Heart left ventricle (tissue), 16 donors: Measurements from ENCODE around the gene SCOC. TPM values are rescaled to one million over a fixed set of nuclear protein-coding genes. Genes with fewer than 3 reads are reported as not detected.

ENCODE experiments used
- ATAC-seq, 4 donors: fragments of 200-7000 bp; cut with Tn5 transposase; one replicate each; pipeline ENCODE4 v1.9.1; 2020 to 2022; ENCODE audit warnings: moderate library complexity in 4 of 4, mild to moderate bottlenecking in 3 of 4, moderate number of reproducible peaks in 1 of 4
- DNase-seq, 5 donors: peaks; one replicate each; pipeline ENCODE4 v3.0.0-alpha.2; 2020
- H3K27ac ChIP-seq, 12 donors: fragments of 200-600 bp; sonication (generic) in 4 of 12; one replicate each; pipeline versions ENCODE4 v1.5.0 to v1.8.0; 2016 to 2022; ENCODE audit warnings: mild to moderate bottlenecking in 2 of 12
- H3K27me3 ChIP-seq, 9 donors: fragments of 200-600 bp; sonication (generic) in 2 of 9; one replicate each; pipeline versions ENCODE4 v1.5.1 to v1.8.0; 2016 to 2022; ENCODE audit warnings: mild to moderate bottlenecking in 3 of 9
- H3K36me3 ChIP-seq, 9 donors: fragments of 200-600 bp; sonication (generic) in 2 of 9; one replicate each; pipeline versions ENCODE4 v1.5.0 to v1.8.0; 2018 to 2022; ENCODE audit warnings: mild to moderate bottlenecking in 2 of 9
- H3K4me1 ChIP-seq, 12 donors: fragments of 200-600 bp; sonication (generic) in 4 of 12; one replicate each; pipeline versions ENCODE4 v1.5.0 to v1.8.0; 2016 to 2022; ENCODE audit warnings: mild to moderate bottlenecking in 3 of 12
- H3K4me3 ChIP-seq, 12 donors: fragments of 200-600 bp; sonication (generic) in 4 of 12; one replicate each; pipeline versions ENCODE4 v1.5.0 to v1.8.0; 2017 to 2022; ENCODE audit warnings: mild to moderate bottlenecking in 9 of 12, moderate library complexity in 4 of 12
- H3K9me3 ChIP-seq, 12 donors: fragments of 200-600 bp; sonication (generic) in 4 of 12; one replicate each; pipeline versions ENCODE4 v1.5.0 to v1.8.0; 2016 to 2022; ENCODE audit warnings: mild to moderate bottlenecking in 1 of 12
- POLR2A ChIP-seq, 2 donors: fragments of 450-650 bp; IDR thresholded peaks; one replicate each; pipeline ENCODE4 v1.6.1; 2017; ENCODE audit warnings: antibody characterized with exemption in 2 of 2, mild to moderate bottlenecking in 2 of 2, moderate library complexity in 2 of 2
- WGBS, 4 donors: extraction: QIAGEN DNeasy Blood & Tissue Kit in 2 of 4; methylation state at CpG; one replicate each; pipeline versions ENCODE4 v1.1.5 to v1.1.7; 2013 to 2018; 5-methylcytosine and 5-hydroxymethylcytosine counted together
- intact Hi-C, 10 donors: fragments of 100-400 bp; cut with DNase I; formaldehyde crosslinking; loops; one replicate each; pipeline versions ENCODE4 v1.11.1 to v1.14.2; 2022
- polyA plus RNA-seq, 2 donors: library from polyadenylated mRNA; stranded (reverse); fragments of 200-250 nt; gene quantifications; one replicate each; pipeline ENCODE4 v1.2.3, GENCODE V29; 2013
- total RNA-seq, 9 donors: library from RNA; depleted of rRNA in 2 of 9; stranded (reverse); fragments of >200 nt in 2 of 9; fragmentation: NEBNext Ultra II Directional in 3 of 9; extraction: Animal tissue kit (Norgen Biotek cat#: 25700) in 3 of 9; gene quantifications; one replicate each; pipeline versions ENCODE4 v1.1.0 to v1.2.4, GENCODE V29; 2016 to 2023
- TF ChIP-seq, protein P1 (sequence below), 12 donors: fragments of 200-600 bp; sonication (generic) in 4 of 12; IDR thresholded peaks; one replicate each; pipeline versions ENCODE4 v1.5.0 to v1.8.0; 2018 to 2022; ENCODE audit warnings: antibody characterized with exemption in 12 of 12, mild to moderate bottlenecking in 5 of 12
- donor health status: ischemic (EF 13 %, LVEDD 7.1; RV severe dilation, severe dysfunction).
- donor health status: healthy with polysubstance abuse.
- donor health status: DM: no; HTN: yes; CAD: no.
- donor health status: DM: no; HTN: no; CAD: no.
- donor health status: ischemic (EF 25% LVEDD 6.9; RV normal size, moderate dysfunction).
- donor health status: ischemic (EF 25% LVEDD 5.7; RV mildly dilated, moderate dysfunction).
- donor health status: healthy.
- donor health status: DM: yes; HTN: yes; CAD: no.
- donor health status: ischemic (EF 35%, LVEDD 5.7; RV mildly dilated, moderate dysfunction).
- donor health status: nonischemic (EF 11% LVEDD 7.7; RV severe dilation, severe dysfunction).
- donor health status: DM: yes; HTN: yes; CAD: no.
- donor health status: PGD.
- donor health status: ischemic (EF 29% LVEDD 5.4; RV normal size, mild dysfunction).
- donor health status: nonischemic (EF 23%, LVEDD 6.1; RV moderate dilation, normal function).

Gene SCOC
- total and polyA plus RNA-seq, 11 donors: 49.1 to 87.1 (median 70.3) TPM

DNA sequence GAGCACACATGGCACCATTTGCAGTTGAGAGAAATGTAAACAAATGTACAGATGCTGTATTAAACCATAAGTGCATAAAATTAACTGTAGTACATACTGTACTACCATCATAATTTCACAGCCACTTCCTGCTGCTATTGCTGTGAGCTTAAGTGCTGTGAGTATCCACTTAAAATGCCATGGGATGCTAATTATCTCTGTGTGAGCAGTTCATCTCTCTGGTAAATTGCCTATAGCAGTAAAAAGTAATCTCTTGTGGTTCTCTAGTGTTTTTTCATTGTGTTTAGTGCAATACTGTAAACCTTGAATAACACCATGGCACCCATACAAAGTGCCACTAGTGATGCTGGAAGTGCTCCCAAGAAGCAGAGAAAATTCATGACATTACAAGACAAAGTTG lies 9.9 kb upstream of the SCOC start:
- intact Hi-C loops: loop anchor here in 7 of 10 donors (5.0 to 10.0 kb wide), 8 partner anchors 161 to 491 kb away; partner anchors contain the start of genes ELMOD2 (in 1 of the 7) and TBC1D9 (in 1 of the 7)
- no peaks in the 10 kb centered on the region for H3K36me3 ChIP-seq
- no peak overlapping the region for H3K27ac ChIP-seq
- H3K4me1 ChIP-seq: no peaks in the 10 kb centered on the region
- TF ChIP-seq, protein P1, sequence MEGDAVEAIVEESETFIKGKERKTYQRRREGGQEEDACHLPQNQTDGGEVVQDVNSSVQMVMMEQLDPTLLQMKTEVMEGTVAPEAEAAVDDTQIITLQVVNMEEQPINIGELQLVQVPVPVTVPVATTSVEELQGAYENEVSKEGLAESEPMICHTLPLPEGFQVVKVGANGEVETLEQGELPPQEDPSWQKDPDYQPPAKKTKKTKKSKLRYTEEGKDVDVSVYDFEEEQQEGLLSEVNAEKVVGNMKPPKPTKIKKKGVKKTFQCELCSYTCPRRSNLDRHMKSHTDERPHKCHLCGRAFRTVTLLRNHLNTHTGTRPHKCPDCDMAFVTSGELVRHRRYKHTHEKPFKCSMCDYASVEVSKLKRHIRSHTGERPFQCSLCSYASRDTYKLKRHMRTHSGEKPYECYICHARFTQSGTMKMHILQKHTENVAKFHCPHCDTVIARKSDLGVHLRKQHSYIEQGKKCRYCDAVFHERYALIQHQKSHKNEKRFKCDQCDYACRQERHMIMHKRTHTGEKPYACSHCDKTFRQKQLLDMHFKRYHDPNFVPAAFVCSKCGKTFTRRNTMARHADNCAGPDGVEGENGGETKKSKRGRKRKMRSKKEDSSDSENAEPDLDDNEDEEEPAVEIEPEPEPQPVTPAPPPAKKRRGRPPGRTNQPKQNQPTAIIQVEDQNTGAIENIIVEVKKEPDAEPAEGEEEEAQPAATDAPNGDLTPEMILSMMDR (IDR thresholded peaks at IDR 0.05): no peak
- TF ChIP-seq POLR2A (IDR thresholded peaks at IDR 0.05): no peak
- no peaks in the 10 kb centered on the region for H3K9me3 ChIP-seq
- DNase-seq: no peak
- ATAC-seq: no peak
- H3K27me3 ChIP-seq: no peaks in the 10 kb centered on the region
- no peak overlapping the region for H3K4me3 ChIP-seq

DNA sequence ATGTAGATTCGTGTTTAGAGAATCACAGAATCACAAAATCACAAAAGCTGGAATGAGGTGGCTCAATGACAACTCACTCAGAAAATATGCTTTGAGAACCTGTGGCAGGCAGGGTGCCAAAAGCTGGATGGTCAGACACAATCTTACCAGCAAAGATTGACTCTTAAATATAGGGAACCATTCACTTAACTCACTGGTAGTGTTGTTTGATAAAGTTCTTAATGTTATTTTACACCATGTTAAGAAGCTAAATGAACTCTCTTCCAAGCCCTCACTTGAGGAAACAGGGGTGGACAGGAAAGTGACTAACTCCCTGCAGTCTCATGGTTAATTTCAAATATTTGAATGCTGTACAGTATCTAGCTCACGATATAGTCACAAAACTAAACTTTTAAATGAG lies 5.7 kb upstream of the SCOC start:
- WGBS, 4 donors: 76 to 87% (median 80%) methylated on average over 2 of the region's 2 CpGs
- intact Hi-C loops: loop anchor here in 4 of 10 donors (10.0 kb wide), 4 partner anchors 157 to 487 kb away; partner anchors contain the start of genes ELMOD2 (in 1 of the 4) and TBC1D9 (in 1 of the 4)

DNA sequence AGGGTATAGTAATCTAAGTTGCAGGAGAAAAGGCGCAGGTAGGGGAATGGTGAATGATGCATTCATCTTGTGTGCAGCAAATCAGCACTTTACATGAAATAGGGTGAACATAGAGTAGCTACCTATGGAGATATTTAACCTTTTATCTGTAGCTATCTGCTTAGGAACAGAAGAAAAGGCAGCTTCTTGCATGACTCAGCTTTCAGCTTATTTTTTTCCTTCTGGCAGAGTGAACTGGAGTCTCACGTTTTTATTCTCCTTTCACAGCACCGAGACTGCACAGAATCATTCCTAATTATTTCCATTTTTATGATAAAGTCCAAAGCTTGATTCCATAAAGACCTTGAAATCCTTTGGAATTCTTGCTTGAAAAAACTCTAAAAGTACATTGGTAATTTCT lies 4.8 kb upstream of the SCOC start:
- Histone ChIP-seq H3K36me3 (no peaks in the 10 kb centered on the region), H3K27me3 (no peaks in the 10 kb centered on the region), H3K4me3 (no peak overlapping the region), H3K9me3 (no peaks in the 10 kb centered on the region), H3K4me1 (peaks cover 0 to 7% (median 4%) of the 10 kb centered on the region in 12 donors), H3K27ac (no peak overlapping the region)
- DNase-seq (no peak), ATAC-seq (no peak)
- 82 to 88% (median 84%) methylated on average over 3 of the region's 3 CpGs for WGBS, 4 donors
- intact Hi-C loops: loop anchor here in 4 of 10 donors (10.0 kb wide), 4 partner anchors 156 to 486 kb away; partner anchors contain the start of genes ELMOD2 (in 1 of the 4) and TBC1D9 (in 1 of the 4)
- TF ChIP-seq, protein P1 (IDR thresholded peaks at IDR 0.05): no peak
- no peak for TF ChIP-seq POLR2A (IDR thresholded peaks at IDR 0.05)

More for the DNA sequence above, 5.7 kb upstream of the SCOC start:
- no peaks in the 10 kb centered on the region for H3K9me3 ChIP-seq
- no peaks in the 10 kb centered on the region for H3K27me3 ChIP-seq
- no peak overlapping the region for H3K4me3 ChIP-seq
- no peak for DNase-seq
- no peaks in the 10 kb centered on the region for H3K36me3 ChIP-seq
- TF ChIP-seq, protein P1 (IDR thresholded peaks at IDR 0.05): no peak
- TF ChIP-seq POLR2A (IDR thresholded peaks at IDR 0.05): no peak
- ATAC-seq: no peak
- peaks cover 0 to 7% (median 4%) of the 10 kb centered on the region in 12 donors for H3K4me1 ChIP-seq
- no peak overlapping the region for H3K27ac ChIP-seq

DNA sequence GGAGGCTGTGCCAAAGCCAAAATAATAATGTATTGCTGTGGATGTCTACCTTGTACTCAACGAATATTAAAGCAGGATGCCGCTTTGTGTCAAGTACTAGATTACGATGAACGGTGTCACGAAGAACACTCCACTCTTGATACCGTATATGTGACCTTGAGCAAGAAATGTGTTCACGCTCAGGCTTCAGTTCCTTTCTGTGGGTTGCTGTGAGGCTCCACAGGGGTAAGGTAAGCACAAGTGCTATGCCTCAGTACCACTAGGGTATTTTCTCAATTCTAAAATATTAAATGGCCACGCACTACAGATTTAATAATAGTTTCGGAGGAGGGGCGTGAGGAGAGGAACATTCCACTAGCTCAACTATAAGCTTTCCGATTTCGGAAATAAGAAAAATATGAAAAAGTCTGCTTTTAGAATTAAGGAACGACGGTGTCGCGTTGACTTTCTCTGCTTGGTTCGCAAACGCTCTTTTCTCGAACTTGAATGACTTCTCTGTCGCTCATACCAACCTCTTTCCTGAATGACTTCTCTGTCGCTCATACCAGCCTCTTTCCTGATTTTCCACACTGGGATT lies 607 bp upstream of the SCOC start:
- DNase-seq (peak in 1 of 5 donors; percentile 10), ATAC-seq (peak; percentile 5 to 32 (median 24))
- no peaks in the 10 kb centered on the region for H3K36me3 ChIP-seq
- H3K4me1 ChIP-seq: peaks cover 0 to 46% (median 31%) of the 10 kb centered on the region in 12 donors
- no peaks in the 10 kb centered on the region for H3K27me3 ChIP-seq
- H3K27ac ChIP-seq: peak overlapping the region; percentile 53 to 96 (median 86)
- H3K9me3 ChIP-seq: no peaks in the 10 kb centered on the region
- WGBS, 4 donors: 1 to 2% (median 1%) methylated on average over 21 of the region's 21 CpGs
- TF ChIP-seq, protein P1 (IDR thresholded peaks at IDR 0.05): peak in 6 of 12 donors; percentile 4 to 46 (median 22)
- TF ChIP-seq POLR2A (IDR thresholded peaks at IDR 0.05): no peak
- intact Hi-C loops: loop anchor here in 8 of 10 donors (5.0 to 10.0 kb wide), 4 partner anchors 54 to 382 kb away; partner anchors contain the start of genes ELMOD2 (in 3 of the 8), CLGN (in 1 of the 8) and TBC1D9 (in 1 of the 8)
- H3K4me3 ChIP-seq: peak overlapping the region; percentile 62 to 96 (median 84)
